Fibroblast of the aortic adventitia (primary cell): Measurements from ENCODE around the gene KRT14. TPM values are rescaled to one million over a fixed set of nuclear protein-coding genes. Genes with fewer than 3 reads are reported as not detected.

Source experiments
- DNase-seq: peaks from one replicate; pipeline ENCODE4 v3.0.0-alpha.2; 2010; ENCODE audit warnings: low read depth
- H3K4me3 ChIP-seq: 2 replicates; pipeline ENCODE4 v1.5.1; 2011; ENCODE audit warnings: low read depth, mild to moderate bottlenecking, control low read depth, low read length, moderate library complexity
- total RNA-seq: library from RNA; depleted of rRNA; stranded (reverse); fragments of >200 nt; gene quantifications from 2 replicates; pipeline ENCODE4 v1.2.3, GENCODE V29; 2012; ENCODE audit warnings: low replicate concordance
- TF ChIP-seq, protein P1 (sequence below): IDR thresholded peaks from 2 replicates; pipeline ENCODE4 v1.5.1; 2011; ENCODE audit warnings: mild to moderate bottlenecking, low read length, control low read depth, inconsistent platforms; ENCODE audit not compliant: insufficient read depth

KRT14 gene
- total RNA-seq, 1 donor = 1.3 TPM

GRCh38 chr17:41555105-41555887 lies 31.4 kb downstream of the KRT14 start:
- DNase-seq = peak; percentile 18
- TF ChIP-seq, protein P1, sequence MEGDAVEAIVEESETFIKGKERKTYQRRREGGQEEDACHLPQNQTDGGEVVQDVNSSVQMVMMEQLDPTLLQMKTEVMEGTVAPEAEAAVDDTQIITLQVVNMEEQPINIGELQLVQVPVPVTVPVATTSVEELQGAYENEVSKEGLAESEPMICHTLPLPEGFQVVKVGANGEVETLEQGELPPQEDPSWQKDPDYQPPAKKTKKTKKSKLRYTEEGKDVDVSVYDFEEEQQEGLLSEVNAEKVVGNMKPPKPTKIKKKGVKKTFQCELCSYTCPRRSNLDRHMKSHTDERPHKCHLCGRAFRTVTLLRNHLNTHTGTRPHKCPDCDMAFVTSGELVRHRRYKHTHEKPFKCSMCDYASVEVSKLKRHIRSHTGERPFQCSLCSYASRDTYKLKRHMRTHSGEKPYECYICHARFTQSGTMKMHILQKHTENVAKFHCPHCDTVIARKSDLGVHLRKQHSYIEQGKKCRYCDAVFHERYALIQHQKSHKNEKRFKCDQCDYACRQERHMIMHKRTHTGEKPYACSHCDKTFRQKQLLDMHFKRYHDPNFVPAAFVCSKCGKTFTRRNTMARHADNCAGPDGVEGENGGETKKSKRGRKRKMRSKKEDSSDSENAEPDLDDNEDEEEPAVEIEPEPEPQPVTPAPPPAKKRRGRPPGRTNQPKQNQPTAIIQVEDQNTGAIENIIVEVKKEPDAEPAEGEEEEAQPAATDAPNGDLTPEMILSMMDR = no peak
- no peak overlapping the region for H3K4me3 ChIP-seq

DNA sequence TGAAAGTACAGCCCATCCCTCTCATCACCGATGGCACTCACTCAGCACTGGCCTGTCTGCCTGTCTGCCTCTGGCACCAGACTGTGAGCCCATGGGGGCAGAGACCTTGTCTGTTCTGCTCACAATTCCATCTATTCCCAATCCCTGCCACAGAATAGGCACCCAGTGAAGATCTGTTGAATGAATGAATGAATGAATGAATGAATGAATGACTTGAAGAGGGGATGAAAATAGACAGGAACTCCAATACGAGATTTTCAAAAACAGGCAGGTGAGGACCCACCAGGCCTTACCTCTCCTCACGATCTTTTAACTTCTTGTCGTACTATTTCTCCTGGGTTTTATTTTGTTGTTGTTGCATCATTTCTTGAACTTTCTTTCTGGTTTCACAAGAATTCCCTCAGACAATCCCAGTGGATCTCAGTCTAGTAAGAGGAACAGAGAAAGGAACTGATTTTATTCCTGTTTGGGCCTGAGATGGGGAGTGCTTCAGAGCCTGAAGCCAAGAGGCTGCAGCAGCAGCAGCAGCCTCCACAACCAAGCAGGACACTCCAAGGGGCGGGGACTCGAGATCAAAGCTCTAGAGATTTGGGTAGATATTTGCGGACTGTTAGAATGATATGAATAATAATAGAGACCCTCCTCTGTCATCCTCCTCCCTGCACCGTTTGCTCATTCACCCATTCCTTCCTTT lies 32.6 kb downstream of the KRT14 start:
- peak; percentile 51 for DNase-seq
- H3K4me3 ChIP-seq = no peak overlapping the region
- TF ChIP-seq, protein P1 = no peak

DNA sequence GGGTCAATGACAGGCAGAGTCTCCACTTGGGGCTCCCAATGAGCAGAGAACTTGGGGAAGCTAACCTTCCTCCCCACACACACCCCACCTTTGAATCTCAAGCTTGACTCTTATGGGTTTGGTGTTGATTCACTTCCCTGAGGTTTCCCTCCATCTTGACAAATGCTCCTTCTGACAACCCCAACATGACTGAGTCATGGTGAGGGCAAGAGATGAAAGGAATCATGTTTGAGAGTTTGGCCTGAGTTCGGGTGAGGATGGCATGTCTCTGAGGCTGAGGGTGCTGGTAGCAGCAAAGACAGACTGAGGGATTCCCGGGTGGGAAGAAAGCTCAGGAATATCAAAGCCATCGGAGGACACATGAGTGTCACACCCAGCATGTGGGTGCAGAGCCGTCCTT lies 33.5 kb downstream of the KRT14 start:
- H3K4me3 ChIP-seq = no peak overlapping the region
- TF ChIP-seq, protein P1 = no peak
- peak; percentile 35 for DNase-seq

GRCh38 chr17:41552455-41552854 lies 34.2 kb downstream of the KRT14 start:
- TF ChIP-seq, protein P1 = no peak
- no peak for DNase-seq
- H3K4me3 ChIP-seq = no peak overlapping the region

GRCh38 chr17:41551365-41551764 lies 35.3 kb downstream of the KRT14 start:
- TF ChIP-seq, protein P1 = no peak
- DNase-seq = peak; percentile 64
- H3K4me3 ChIP-seq = no peak overlapping the region

- H3K4me3 ChIP-seq = no peak overlapping the region
- no peak for DNase-seq
- TF ChIP-seq, protein P1 = no peak
These were observed 37.1 kb downstream of the KRT14 start for GRCh38 chr17:41549596-41550039.
